Ishikawa (cell line): ENCODE results near the gene CYP1B1.

ENCODE experiments used
- EP300 ChIP-seq: IDR thresholded peaks from 2 replicates; pipeline ENCODE4 v1.6.1; 2012; ENCODE audit warnings: borderline replicate concordance
- RAD21 ChIP-seq: IDR thresholded peaks from 2 replicates; pipeline ENCODE4 v1.6.1; 2012; ENCODE audit warnings: low read depth
- TAF1 ChIP-seq: IDR thresholded peaks from 2 replicates; pipeline ENCODE4 v1.6.1; 2012; ENCODE audit warnings: low read depth, mild to moderate bottlenecking
- TF ChIP-seq, protein P1 (sequence below): IDR thresholded peaks from 2 replicates; pipeline ENCODE4 v1.6.1; 2012; ENCODE audit warnings: low read depth, mild to moderate bottlenecking

DNA sequence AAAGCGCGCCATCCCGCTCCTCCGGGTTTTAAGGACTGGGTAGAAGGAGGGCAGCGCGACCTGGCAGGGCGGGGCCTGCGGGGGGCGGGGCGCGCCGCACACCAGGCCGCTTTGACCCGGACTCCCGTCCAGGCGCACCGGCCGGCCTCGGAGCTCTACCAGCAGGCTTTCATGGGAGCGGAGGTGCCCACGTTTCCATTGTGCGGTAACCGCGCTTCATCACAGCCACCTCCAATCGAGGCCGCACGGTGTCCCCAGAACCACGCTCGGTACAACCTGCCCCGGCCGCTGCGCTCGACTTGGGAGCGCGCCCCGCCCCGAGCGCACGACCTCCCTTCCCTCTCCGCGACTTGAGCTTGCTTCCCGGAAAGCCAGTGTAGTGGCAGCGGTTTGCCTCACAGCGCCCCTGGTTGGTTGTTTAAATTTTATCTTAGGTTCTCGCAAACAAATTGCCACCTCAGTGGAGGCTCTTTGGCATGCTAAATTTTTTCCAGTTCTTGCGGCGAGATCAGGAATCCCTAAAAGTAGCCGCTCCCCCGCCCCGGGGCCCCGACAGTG, 280 bp upstream of the CYP1B1 start:
- TF ChIP-seq, protein P1, sequence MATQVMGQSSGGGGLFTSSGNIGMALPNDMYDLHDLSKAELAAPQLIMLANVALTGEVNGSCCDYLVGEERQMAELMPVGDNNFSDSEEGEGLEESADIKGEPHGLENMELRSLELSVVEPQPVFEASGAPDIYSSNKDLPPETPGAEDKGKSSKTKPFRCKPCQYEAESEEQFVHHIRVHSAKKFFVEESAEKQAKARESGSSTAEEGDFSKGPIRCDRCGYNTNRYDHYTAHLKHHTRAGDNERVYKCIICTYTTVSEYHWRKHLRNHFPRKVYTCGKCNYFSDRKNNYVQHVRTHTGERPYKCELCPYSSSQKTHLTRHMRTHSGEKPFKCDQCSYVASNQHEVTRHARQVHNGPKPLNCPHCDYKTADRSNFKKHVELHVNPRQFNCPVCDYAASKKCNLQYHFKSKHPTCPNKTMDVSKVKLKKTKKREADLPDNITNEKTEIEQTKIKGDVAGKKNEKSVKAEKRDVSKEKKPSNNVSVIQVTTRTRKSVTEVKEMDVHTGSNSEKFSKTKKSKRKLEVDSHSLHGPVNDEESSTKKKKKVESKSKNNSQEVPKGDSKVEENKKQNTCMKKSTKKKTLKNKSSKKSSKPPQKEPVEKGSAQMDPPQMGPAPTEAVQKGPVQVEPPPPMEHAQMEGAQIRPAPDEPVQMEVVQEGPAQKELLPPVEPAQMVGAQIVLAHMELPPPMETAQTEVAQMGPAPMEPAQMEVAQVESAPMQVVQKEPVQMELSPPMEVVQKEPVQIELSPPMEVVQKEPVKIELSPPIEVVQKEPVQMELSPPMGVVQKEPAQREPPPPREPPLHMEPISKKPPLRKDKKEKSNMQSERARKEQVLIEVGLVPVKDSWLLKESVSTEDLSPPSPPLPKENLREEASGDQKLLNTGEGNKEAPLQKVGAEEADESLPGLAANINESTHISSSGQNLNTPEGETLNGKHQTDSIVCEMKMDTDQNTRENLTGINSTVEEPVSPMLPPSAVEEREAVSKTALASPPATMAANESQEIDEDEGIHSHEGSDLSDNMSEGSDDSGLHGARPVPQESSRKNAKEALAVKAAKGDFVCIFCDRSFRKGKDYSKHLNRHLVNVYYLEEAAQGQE = no peak
- TF ChIP-seq TAF1 (no peak), RAD21 (peak; percentile 62), EP300 (no peak)
